ENCODE measurements around the gene CLDND2. TPM values are rescaled to one million over a fixed set of nuclear protein-coding genes. Genes with fewer than 3 reads are reported as not detected.
"Not testable (repeated sequence)": the region's sequence is repeated elsewhere in the genome, so short reads cannot be mapped to it uniquely, and the experiment has no call there.

The CLDND2 gene
- total and polyA plus RNA-seq, 8 donors: 0.88 to 4.3 (median 1.3) TPM; not detected in 5

DNA sequence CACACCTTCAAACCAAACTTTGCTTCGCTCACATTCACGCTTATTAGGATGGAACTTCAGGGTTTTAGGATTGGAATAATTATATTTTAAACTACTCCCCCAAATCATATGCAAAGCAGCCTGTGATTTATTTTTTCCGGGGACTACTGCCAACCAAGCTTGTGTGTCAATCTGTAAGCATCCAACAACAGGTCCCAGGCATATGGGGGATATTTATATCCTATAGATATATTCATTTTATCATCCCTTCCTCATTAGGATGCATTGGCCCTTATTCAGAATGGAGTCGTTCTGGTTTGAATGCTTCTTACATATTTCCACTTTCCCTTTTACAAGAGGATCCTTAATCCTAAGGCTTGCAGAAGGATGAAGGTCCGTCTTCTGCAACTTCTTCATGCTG lies 30.4 kb upstream of the CLDND2 start:
- H3K27ac ChIP-seq: no peak overlapping the region
- H3K27me3 ChIP-seq: no peaks in the 10 kb centered on the region
- peaks cover 4 to 28% (median 17%) of the 10 kb centered on the region in 4 donors for H3K9me3 ChIP-seq
- H3K4me1 ChIP-seq: peaks cover 6 to 12% (median 7%) of the 10 kb centered on the region in 4 donors
- TF ChIP-seq POLR2AphosphoS5 (IDR thresholded peaks at IDR 0.05) (no peak), EP300 (IDR thresholded peaks at IDR 0.05) (no peak), POLR2A (IDR thresholded peaks at IDR 0.05) (no peak)
- TF ChIP-seq, protein P1, sequence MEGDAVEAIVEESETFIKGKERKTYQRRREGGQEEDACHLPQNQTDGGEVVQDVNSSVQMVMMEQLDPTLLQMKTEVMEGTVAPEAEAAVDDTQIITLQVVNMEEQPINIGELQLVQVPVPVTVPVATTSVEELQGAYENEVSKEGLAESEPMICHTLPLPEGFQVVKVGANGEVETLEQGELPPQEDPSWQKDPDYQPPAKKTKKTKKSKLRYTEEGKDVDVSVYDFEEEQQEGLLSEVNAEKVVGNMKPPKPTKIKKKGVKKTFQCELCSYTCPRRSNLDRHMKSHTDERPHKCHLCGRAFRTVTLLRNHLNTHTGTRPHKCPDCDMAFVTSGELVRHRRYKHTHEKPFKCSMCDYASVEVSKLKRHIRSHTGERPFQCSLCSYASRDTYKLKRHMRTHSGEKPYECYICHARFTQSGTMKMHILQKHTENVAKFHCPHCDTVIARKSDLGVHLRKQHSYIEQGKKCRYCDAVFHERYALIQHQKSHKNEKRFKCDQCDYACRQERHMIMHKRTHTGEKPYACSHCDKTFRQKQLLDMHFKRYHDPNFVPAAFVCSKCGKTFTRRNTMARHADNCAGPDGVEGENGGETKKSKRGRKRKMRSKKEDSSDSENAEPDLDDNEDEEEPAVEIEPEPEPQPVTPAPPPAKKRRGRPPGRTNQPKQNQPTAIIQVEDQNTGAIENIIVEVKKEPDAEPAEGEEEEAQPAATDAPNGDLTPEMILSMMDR (IDR thresholded peaks at IDR 0.05): no peak
- intact Hi-C loops (cut with DNase I; ENCODE audit: low total_unique reads): no loop called here
- H3K36me3 ChIP-seq: no peaks in the 10 kb centered on the region
- H3K4me3 ChIP-seq: no peak overlapping the region
- DNase-seq: no peak
- 92 to 95% (median 94%) methylated on average over 5 of the region's 5 CpGs for WGBS, 5 donors

DNA sequence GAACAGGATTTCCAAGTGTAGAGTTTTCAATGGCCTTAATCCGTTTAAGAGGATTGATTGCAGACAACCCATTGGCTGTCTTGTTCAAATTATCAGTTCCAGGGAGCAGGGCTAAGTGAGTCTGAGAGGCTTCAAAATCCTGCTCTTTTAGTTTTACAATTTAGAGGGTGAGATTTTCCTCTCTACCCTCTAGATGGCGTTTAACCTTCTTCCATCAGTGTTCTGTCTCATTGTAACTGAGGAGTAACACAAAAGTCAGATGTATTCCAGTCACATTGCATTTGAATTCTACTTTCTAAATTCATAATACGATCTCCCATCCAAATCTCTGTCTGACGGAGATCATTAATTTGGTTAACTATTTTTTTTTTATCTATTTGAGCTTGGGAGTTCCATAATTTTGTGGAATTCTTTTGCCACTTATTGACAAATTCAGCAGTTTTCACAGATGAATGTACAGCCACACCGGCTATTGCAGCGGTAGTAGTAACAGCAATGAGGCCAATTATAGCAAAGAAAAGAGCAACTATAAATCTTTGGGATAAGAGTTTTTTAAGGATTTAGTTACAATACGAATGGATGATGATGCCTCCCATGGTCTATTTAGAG lies 29.4 kb upstream of the CLDND2 start:
- DNase-seq: peak in 1 of 2 donors; percentile 24
- no peak overlapping the region for H3K4me3 ChIP-seq
- H3K36me3 ChIP-seq: no peaks in the 10 kb centered on the region
- no peak overlapping the region for H3K27ac ChIP-seq
- TF ChIP-seq, protein P1 (IDR thresholded peaks at IDR 0.05): peak in 3 of 7 experiments; percentile 18 to 32 (median 28)
- TF ChIP-seq POLR2AphosphoS5 (IDR thresholded peaks at IDR 0.05): no peak
- intact Hi-C loops (cut with DNase I; ENCODE audit: low total_unique reads): no loop called here
- H3K9me3 ChIP-seq: peaks cover 4 to 21% (median 15%) of the 10 kb centered on the region in 4 donors
- H3K4me1 ChIP-seq: peaks cover 7 to 20% (median 12%) of the 10 kb centered on the region in 4 donors
- 44 to 50% (median 47%) methylated on average over 7 of the region's 7 CpGs for WGBS, 5 donors
- no peaks in the 10 kb centered on the region for H3K27me3 ChIP-seq

DNA sequence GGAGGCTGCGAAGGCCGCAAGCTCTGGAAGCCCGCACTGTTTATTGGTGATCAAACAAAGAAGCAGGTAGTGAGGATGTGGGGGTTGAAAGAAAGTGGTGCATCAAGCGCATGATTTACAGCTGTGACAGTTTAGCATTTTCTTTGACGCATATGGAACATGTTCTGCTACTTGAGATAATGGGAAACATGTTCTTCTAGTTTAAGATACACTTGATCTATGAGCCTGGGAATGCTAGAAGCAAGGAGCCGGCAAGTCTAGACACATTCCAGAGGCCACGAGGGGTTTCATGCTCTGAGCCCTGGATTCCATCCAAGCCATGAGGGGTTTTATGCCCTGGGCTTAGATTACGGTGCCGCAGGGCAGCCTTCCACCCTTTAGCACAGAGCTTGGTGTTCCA lies 28.6 kb upstream of the CLDND2 start:
- intact Hi-C loops (cut with DNase I; ENCODE audit: low total_unique reads); DNase-seq: not testable (repeated sequence)
- WGBS, 5 donors: 70 to 80% (median 76%) methylated on average over 9 of the region's 9 CpGs

DNA sequence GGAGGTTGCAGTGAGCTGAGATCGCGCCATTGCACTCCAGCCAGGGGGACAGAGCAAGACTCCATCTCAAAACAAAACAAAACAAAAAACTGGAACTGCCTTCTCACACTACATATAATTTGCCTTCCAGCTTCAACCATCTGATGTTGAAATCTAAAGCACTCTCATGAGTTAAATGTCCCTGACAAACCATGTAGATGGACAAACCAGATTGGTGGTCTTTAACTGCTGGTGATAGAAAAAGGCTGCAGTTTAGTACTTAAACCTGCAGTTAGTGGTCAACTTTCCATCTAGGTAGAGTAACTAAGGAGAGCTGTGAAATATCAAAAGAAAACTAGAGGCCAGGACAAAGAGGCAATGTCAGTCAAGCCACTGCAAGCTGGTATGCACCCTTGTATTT lies 27.4 kb upstream of the CLDND2 start:
- no peak for TF ChIP-seq EP300 (IDR thresholded peaks at IDR 0.05)
- TF ChIP-seq POLR2AphosphoS5 (IDR thresholded peaks at IDR 0.05): no peak
- TF ChIP-seq, protein P1 (IDR thresholded peaks at IDR 0.05): no peak
- no peak for TF ChIP-seq POLR2A (IDR thresholded peaks at IDR 0.05)

More for the DNA sequence above, 28.6 kb upstream of the CLDND2 start:
- Histone ChIP-seq H3K9me3 (peaks cover 4 to 14% (median 8%) of the 10 kb centered on the region in 4 donors), H3K4me1 (peaks cover 7 to 20% (median 12%) of the 10 kb centered on the region in 4 donors)
- not testable (repeated sequence) for H3K27me3 ChIP-seq, H3K36me3 ChIP-seq, H3K27ac ChIP-seq, H3K4me3 ChIP-seq

More for the DNA sequence above, 27.4 kb upstream of the CLDND2 start:
- Histone ChIP-seq H3K27me3 (no peaks in the 10 kb centered on the region), H3K4me1 (peaks cover 7 to 20% (median 12%) of the 10 kb centered on the region in 4 donors), H3K27ac (no peak overlapping the region), H3K36me3 (no peaks in the 10 kb centered on the region), H3K4me3 (no peak overlapping the region), H3K9me3 (peaks cover 0 to 1% (median 0%) of the 10 kb centered on the region in 4 donors)
- 93 to 100% (median 98%) methylated on average over 2 of the region's 2 CpGs for WGBS, 5 donors
- no peak for DNase-seq
- intact Hi-C loops (cut with DNase I; ENCODE audit: low total_unique reads): no loop called here

All from stomach (tissue), 9 donors.